Endothelial cell of umbilical vein (primary cell): ENCODE measurements around the gene TXNRD2. TPM values are rescaled to one million over a fixed set of nuclear protein-coding genes. Genes with fewer than 3 reads are reported as not detected.

Experiments
- BruUV-seq: library from RNA; stranded (reverse); fragments of 400-500 nt; replicated peaks from 2 replicates; lab custom pipeline; 2021; lab: Mats Ljungman, UMichigan
- CTCF ChIA-PET: fragments of 300-600, 350-600 bp; sonication (Branson Sonifier 250); formaldehyde crosslinking; loops from one replicate; lab custom pipeline; 2021; ENCODE audit warnings: antibody characterized with exemption, inconsistent platforms; lab: Charles Lee
- POLR2A ChIA-PET: fragments of 300-600, 350-600 bp; sonication (Branson Sonifier 250); formaldehyde crosslinking; loops from one replicate; lab custom pipeline; 2021; ENCODE audit warnings: antibody characterized with exemption, inconsistent platforms; lab: Charles Lee
- DNase-seq: peaks from one replicate; pipeline ENCODE4 v3.0.0-alpha.2; 2011; ENCODE audit warnings: low read depth, low spot score
- FAIRE-seq: peaks from 2 replicates; lab custom pipeline; 2011; peaks lifted over from hg19 to GRCh38; lab: Jason Lieb, UNC
- H2AFZ ChIP-seq: 2 replicates; pipeline ENCODE4 v1.6.0; 2012; ENCODE audit warnings: low read depth, low read length, control low read depth, inconsistent platforms
- H3K27ac ChIP-seq: 2 replicates; pipeline ENCODE4 v1.5.1; 2011; ENCODE audit warnings: low read depth, mild to moderate bottlenecking, control low read depth, low read length, moderate library complexity; ENCODE audit not compliant: insufficient read depth
- H3K27me3 ChIP-seq, 2 experiments: 2 replicates each; pipeline versions ENCODE4 v1.6.0 to v1.6.1; 2011; ENCODE audit warnings: low read length in 2 of 2, mixed read lengths in 1 of 2; ENCODE audit not compliant: control insufficient read depth in 2 of 2, insufficient read depth in 2 of 2
- H3K36me3 ChIP-seq, 2 experiments: 2 replicates in 1 of 2; 3 replicates in 1 of 2; pipeline ENCODE4 v1.5.1; 2011; ENCODE audit warnings: low read length in 2 of 2, mild to moderate bottlenecking in 1 of 2, moderate library complexity in 1 of 2; ENCODE audit not compliant: control insufficient read depth in 2 of 2, insufficient read depth in 2 of 2; ENCODE audit errors: extremely low read depth in 1 of 2
- H3K4me1 ChIP-seq: 3 replicates; pipeline ENCODE4 v1.5.1; 2011; ENCODE audit warnings: mild to moderate bottlenecking, low read length; ENCODE audit not compliant: control insufficient read depth, insufficient read depth; ENCODE audit errors: extremely low read depth
- H3K4me2 ChIP-seq: 2 replicates; pipeline ENCODE4 v1.6.1; 2011; ENCODE audit warnings: low read length, control low read depth, mixed read lengths; ENCODE audit not compliant: insufficient read depth
- H3K4me3 ChIP-seq, 3 experiments: fragments of 200-600 bp in 1 of 3; sonication (generic), shearing (Covaris generic) in 1 of 3; replicated peaks in 1 of 3; 2 replicates each; pipeline ENCODE4 v1.5.1; 2011 to 2016; ENCODE audit warnings: control low read depth in 3 of 3, low read length in 3 of 3, mild to moderate bottlenecking in 2 of 3, inconsistent platforms in 1 of 3, low read depth in 1 of 3, moderate library complexity in 1 of 3; ENCODE audit not compliant: insufficient read depth in 1 of 3
- H3K79me2 ChIP-seq: 2 replicates; pipeline ENCODE4 v1.6.0; 2012; ENCODE audit warnings: low read length, inconsistent platforms; ENCODE audit not compliant: control insufficient read depth, insufficient read depth
- H3K9ac ChIP-seq: replicated peaks from 2 replicates; pipeline ENCODE3; 2011; ENCODE audit warnings: low read length, control low read depth; ENCODE audit not compliant: insufficient read depth; ENCODE audit errors: extremely low read depth
- H3K9me1 ChIP-seq: replicated peaks from 3 replicates; pipeline ENCODE4 v1.6.0; 2011; ENCODE audit warnings: mild to moderate bottlenecking, low read length; ENCODE audit not compliant: control insufficient read depth, insufficient read depth; ENCODE audit errors: extremely low read depth
- H3K9me3 ChIP-seq: replicated peaks from 2 replicates; pipeline ENCODE4 v1.5.1; 2012; ENCODE audit warnings: low read length, inconsistent platforms; ENCODE audit not compliant: control insufficient read depth, insufficient read depth
- H4K20me1 ChIP-seq: replicated peaks from 2 replicates; pipeline ENCODE3; 2011; ENCODE audit warnings: mild to moderate bottlenecking, low read length; ENCODE audit not compliant: control insufficient read depth, insufficient read depth; ENCODE audit errors: extremely low read depth
- CTCF ChIP-seq, 2 donors: IDR thresholded peaks; 1 replicate in 1 of 2; 2 replicates in 1 of 2; pipeline ENCODE4 v1.5.1; 2011; ENCODE audit warnings: low read length in 2 of 2, mild to moderate bottlenecking in 2 of 2, moderate library complexity in 2 of 2, control low read depth in 1 of 2, inconsistent platforms in 1 of 2, low read depth in 1 of 2; ENCODE audit not compliant: insufficient read depth in 1 of 2; ENCODE audit errors: extremely low read depth in 1 of 2
- POLR2A ChIP-seq: IDR thresholded peaks from 2 replicates; pipeline ENCODE4 v1.6.1; 2012; ENCODE audit warnings: low read depth, mild to moderate bottlenecking, control low read depth, low read length
- POLR2AphosphoS5 ChIP-seq: IDR thresholded peaks from 2 replicates; pipeline ENCODE4 v1.6.1; 2012; ENCODE audit warnings: low read depth, mild to moderate bottlenecking, control low read depth, low read length, moderate library complexity; ENCODE audit not compliant: insufficient read depth
- dilution Hi-C: fragments of 300-500 bp; cut with MboI; formaldehyde crosslinking; loops from one replicate; pipeline ENCODE4 v1.15.0; 2019; ENCODE audit warnings: low sequenced_read_pairs; ENCODE audit not compliant: extremely low pct_ligation_motif_present
- intact Hi-C: fragments of 100-400 bp; cut with micrococcal nuclease; formaldehyde crosslinking; loops from one replicate; pipeline ENCODE4 v1.10.0; 2022
- polyA plus RNA-seq, 4 experiments: library from polyadenylated mRNA; depleted of rRNA in 3 of 4; stranded (reverse) in 3 of 4; unstranded in 1 of 4; fragments of >200 nt; gene quantifications; 2 replicates each; pipeline versions ENCODE4 v1.2.1 to v1.2.3, GENCODE V29; 2011 to 2012; ENCODE audit warnings: missing spikeins in 1 of 4
- total RNA-seq: library from RNA; stranded (reverse); gene quantifications from 2 replicates; pipeline ENCODE4 v1.2.3, GENCODE V29; 2021

Gene TXNRD2
- total and polyA plus RNA-seq, 2 donors (not counting 3 experiments of a cell fraction or from before 2014, with no cell fraction given), result 211 to 440 TPM

GRCh38 chr22:19960491-19961200, 19.0 kb upstream of the TXNRD2 start:
- ChIA-PET CTCF (no interaction called here), POLR2A (no interaction called here)
- intact Hi-C loops, result no loop called here
- Histone ChIP-seq H3K4me1 (peaks cover 19% of the 10 kb centered on the region), H3K36me3 (peaks cover 0 to 27% of the 10 kb centered on the region in 2 experiments), H3K27me3 (no peaks in the 10 kb centered on the region), H3K4me3 (no peak overlapping the region), H3K79me2 (no peaks in the 10 kb centered on the region), H3K4me2 (no peak overlapping the region), H4K20me1 (no peaks in the 10 kb centered on the region), H3K27ac (no peak overlapping the region), H2AFZ (no peak overlapping the region), H3K9me1 (no peaks in the 10 kb centered on the region), H3K9me3 (no peaks in the 10 kb centered on the region), H3K9ac (no peak overlapping the region)
- DNase-seq (no peak), FAIRE-seq (no peak)
- dilution Hi-C loops, result no loop called here
- TF ChIP-seq POLR2A (peak; percentile 8), CTCF (IDR thresholded peaks at IDR 0.05; ENCODE audit: extremely low read depth in 1 of 2, insufficient read depth in 1 of 2, low read depth in 1 of 2, low read length in 2 of 2) (no peak)
- no TSS peak for BruUV-seq

GRCh38 chr22:19959587-19960490, 18.2 kb upstream of the TXNRD2 start:
- dilution Hi-C loops (no loop called here), intact Hi-C loops (no loop called here)
- no peak for TF ChIP-seq CTCF (IDR thresholded peaks at IDR 0.05; ENCODE audit: extremely low read depth in 1 of 2, insufficient read depth in 1 of 2, low read depth in 1 of 2, low read length in 2 of 2)
- TF ChIP-seq POLR2AphosphoS5, result peak; percentile 9
- Histone ChIP-seq H3K36me3 (peaks cover 0 to 24% of the 10 kb centered on the region in 2 experiments), H3K9me3 (no peaks in the 10 kb centered on the region), H3K79me2 (no peaks in the 10 kb centered on the region), H3K27me3 (no peaks in the 10 kb centered on the region), H3K9ac (no peak overlapping the region), H4K20me1 (no peaks in the 10 kb centered on the region), H3K9me1 (no peaks in the 10 kb centered on the region), H3K27ac (no peak overlapping the region), H3K4me2 (no peak overlapping the region), H3K4me3 (no peak overlapping the region), H3K4me1 (peaks cover 19% of the 10 kb centered on the region), H2AFZ (no peak overlapping the region)
- DNase-seq (no peak), FAIRE-seq (no peak)
- BruUV-seq, result no TSS peak
- CTCF ChIA-PET, result interaction anchor here (0.9 to 1.7 kb wide), 2 partner anchors 50 to 53 kb away, joined by 4 to 7 read pairs; no protein-coding TSS in a partner anchor
- POLR2A ChIA-PET, result no interaction called here
